Activated CD4-positive, alpha-beta memory T cell treated with anti-CD3 and anti-CD28 coated beads, Interleukin-2, amount 10 ng/mL, durations not matched to agents 7 days and 5 days (primary cell): ENCODE measurements around the gene HAL. TPM values are rescaled to one million over a fixed set of nuclear protein-coding genes. Genes with fewer than 3 reads are reported as not detected.
A peak's percentile ranks its signal among the peaks of the same experiment; 100 is the strongest.

ENCODE experiments used
- CTCF ChIA-PET: fragments of 350-600 bp; sonication (Branson Sonifier 250); formaldehyde crosslinking; loops from one replicate; lab custom pipeline; 2021; ENCODE audit warnings: antibody characterized with exemption, inconsistent platforms; lab: Charles Lee
- POLR2A ChIA-PET: fragments of 350-600 bp; sonication (Branson Sonifier 250); formaldehyde crosslinking; loops from one replicate; lab custom pipeline; 2021; ENCODE audit warnings: antibody characterized with exemption; lab: Charles Lee
- DNase-seq: peaks from one replicate; pipeline ENCODE4 v3.0.0-alpha.2; 2020
- H3K27ac Mint-ChIP-seq: one replicate; pipeline ENCODE4 v1.8.0; 2021; ENCODE audit warnings: mild to moderate bottlenecking, mixed read lengths
- H3K27me3 Mint-ChIP-seq: one replicate; pipeline ENCODE4 v1.8.0; 2021; ENCODE audit warnings: mixed read lengths
- H3K36me3 Mint-ChIP-seq: one replicate; pipeline ENCODE4 v1.8.0; 2021; ENCODE audit warnings: low read depth, mixed read lengths
- H3K4me1 Mint-ChIP-seq: one replicate; pipeline ENCODE4 v1.8.0; 2021; ENCODE audit warnings: mixed read lengths
- H3K4me3 Mint-ChIP-seq: one replicate; pipeline ENCODE4 v1.8.0; 2021; ENCODE audit warnings: mild to moderate bottlenecking, mixed read lengths
- H3K9me3 Mint-ChIP-seq: one replicate; pipeline ENCODE4 v1.8.0; 2021; ENCODE audit warnings: mixed read lengths
- total RNA-seq, 2 experiments: library from RNA; stranded (reverse); gene quantifications; one replicate each; pipeline ENCODE4 v1.2.3, GENCODE V29; 2021

Gene HAL
- total RNA-seq, 2 experiments from 2014 or later: 0.18 to 0.23 TPM

- no peaks in the 10 kb centered on the region for H3K27me3 Mint-ChIP-seq
- ChIA-PET CTCF (interaction anchor here (1.2 to 1.3 kb wide), 2 partner anchors 35 to 181 kb away, joined by 3 to 5 read pairs; no protein-coding TSS in a partner anchor), POLR2A (no interaction called here)
- H3K36me3 Mint-ChIP-seq: peaks cover 11% of the 10 kb centered on the region
- H3K4me3 Mint-ChIP-seq: peak overlapping the region; percentile 9
- no peaks in the 10 kb centered on the region for H3K9me3 Mint-ChIP-seq
- no peak overlapping the region for H3K27ac Mint-ChIP-seq
- DNase-seq: no peak
- H3K4me1 Mint-ChIP-seq: peaks cover 18% of the 10 kb centered on the region
These were observed 37.6 kb upstream of the HAL start for GRCh38 chr12:96033549-96034389.

- Mint-ChIP-seq H3K4me1 (peaks cover 18% of the 10 kb centered on the region), H3K9me3 (no peaks in the 10 kb centered on the region), H3K27ac (no peak overlapping the region), H3K36me3 (peaks cover 25% of the 10 kb centered on the region), H3K27me3 (no peaks in the 10 kb centered on the region), H3K4me3 (no peak overlapping the region)
- ChIA-PET POLR2A (no interaction called here), CTCF (no interaction called here)
- DNase-seq: no peak
These were observed 33.7 kb upstream of the HAL start for GRCh38 chr12:96029826-96030225.

GRCh38 chr12:96028538-96028937, 32.4 kb upstream of the HAL start:
- Mint-ChIP-seq H3K27ac (no peak overlapping the region), H3K9me3 (no peaks in the 10 kb centered on the region), H3K4me1 (peaks cover 18% of the 10 kb centered on the region), H3K36me3 (peaks cover 30% of the 10 kb centered on the region), H3K4me3 (no peak overlapping the region), H3K27me3 (no peaks in the 10 kb centered on the region)
- ChIA-PET CTCF (no interaction called here), POLR2A (no interaction called here)
- no peak for DNase-seq

- Mint-ChIP-seq H3K27me3 (no peaks in the 10 kb centered on the region), H3K36me3 (peaks cover 34% of the 10 kb centered on the region), H3K9me3 (no peaks in the 10 kb centered on the region), H3K4me3 (no peak overlapping the region), H3K4me1 (peaks cover 10% of the 10 kb centered on the region), H3K27ac (no peak overlapping the region)
- no peak for DNase-seq
- ChIA-PET POLR2A (no interaction called here), CTCF (interaction anchor here (1.3 kb wide), 1 partner anchor 27 kb away, joined by 4 read pairs; no protein-coding TSS in a partner anchor)
These were observed 30.2 kb upstream of the HAL start for GRCh38 chr12:96026331-96026730.

GRCh38 chr12:96025518-96025917, 29.4 kb upstream of the HAL start:
- ChIA-PET POLR2A (no interaction called here), CTCF (interaction anchor here (1.3 kb wide), 1 partner anchor 27 kb away, joined by 4 read pairs; no protein-coding TSS in a partner anchor)
- no peak overlapping the region for H3K4me3 Mint-ChIP-seq
- peaks cover 37% of the 10 kb centered on the region for H3K36me3 Mint-ChIP-seq
- no peak overlapping the region for H3K27ac Mint-ChIP-seq
- peaks cover 10% of the 10 kb centered on the region for H3K4me1 Mint-ChIP-seq
- H3K9me3 Mint-ChIP-seq: no peaks in the 10 kb centered on the region
- DNase-seq: no peak
- H3K27me3 Mint-ChIP-seq: no peaks in the 10 kb centered on the region

- H3K27ac Mint-ChIP-seq: no peak overlapping the region
- peaks cover 39% of the 10 kb centered on the region for H3K36me3 Mint-ChIP-seq
- no peaks in the 10 kb centered on the region for H3K9me3 Mint-ChIP-seq
- H3K4me3 Mint-ChIP-seq: no peak overlapping the region
- ChIA-PET POLR2A (interaction anchor here (1.6 kb wide), 1 partner anchor 15 kb away, joined by 4 read pairs; the partner anchor contains the start of gene LTA4H), CTCF (interaction anchor here (2.0 to 2.8 kb wide), 2 partner anchors 22 to 195 kb away, joined by 9 to 13 read pairs; no protein-coding TSS in a partner anchor)
- H3K4me1 Mint-ChIP-seq: no peaks in the 10 kb centered on the region
- no peaks in the 10 kb centered on the region for H3K27me3 Mint-ChIP-seq
- no peak for DNase-seq
These were observed 24.3 kb upstream of the HAL start for GRCh38 chr12:96020314-96021003.

GRCh38 chr12:96015672-96016071, 19.5 kb upstream of the HAL start:
- Mint-ChIP-seq H3K27ac (no peak overlapping the region), H3K36me3 (peaks cover 48% of the 10 kb centered on the region), H3K4me1 (no peaks in the 10 kb centered on the region), H3K27me3 (no peaks in the 10 kb centered on the region), H3K4me3 (no peak overlapping the region), H3K9me3 (no peaks in the 10 kb centered on the region)
- no peak for DNase-seq
- ChIA-PET POLR2A (no interaction called here), CTCF (no interaction called here)

GRCh38 chr12:96014943-96015599, 18.9 kb upstream of the HAL start:
- Mint-ChIP-seq H3K27me3 (no peaks in the 10 kb centered on the region), H3K27ac (no peak overlapping the region), H3K4me3 (no peak overlapping the region), H3K9me3 (no peaks in the 10 kb centered on the region), H3K4me1 (no peaks in the 10 kb centered on the region), H3K36me3 (peaks cover 50% of the 10 kb centered on the region)
- ChIA-PET CTCF (interaction anchor here (0.7 to 1.1 kb wide), 2 partner anchors 16 to 17 kb away, joined by 3 to 6 read pairs; no protein-coding TSS in a partner anchor), POLR2A (no interaction called here)
- DNase-seq: no peak

- Mint-ChIP-seq H3K4me3 (no peak overlapping the region), H3K27ac (no peak overlapping the region), H3K4me1 (no peaks in the 10 kb centered on the region), H3K27me3 (no peaks in the 10 kb centered on the region), H3K9me3 (no peaks in the 10 kb centered on the region), H3K36me3 (peaks cover 39% of the 10 kb centered on the region)
- ChIA-PET CTCF (interaction anchor here (0.7 to 1.1 kb wide), 3 partner anchors 9 to 24 kb away, joined by 3 to 5 read pairs (median 5); no protein-coding TSS in a partner anchor), POLR2A (no interaction called here)
- no peak for DNase-seq
These were observed 11.6 kb upstream of the HAL start for GRCh38 chr12:96007729-96008128.

GRCh38 chr12:96006727-96007126, 10.6 kb upstream of the HAL start:
- Mint-ChIP-seq H3K36me3 (peaks cover 33% of the 10 kb centered on the region), H3K9me3 (no peaks in the 10 kb centered on the region), H3K27me3 (no peaks in the 10 kb centered on the region), H3K27ac (no peak overlapping the region), H3K4me1 (no peaks in the 10 kb centered on the region), H3K4me3 (no peak overlapping the region)
- no peak for DNase-seq
- POLR2A ChIA-PET: no interaction called here
- CTCF ChIA-PET: interaction anchor here (1.1 kb wide), 1 partner anchor 8 kb away, joined by 3 read pairs; no protein-coding TSS in a partner anchor

- peaks cover 18% of the 10 kb centered on the region for H3K36me3 Mint-ChIP-seq
- peaks cover 15% of the 10 kb centered on the region for H3K4me1 Mint-ChIP-seq
- POLR2A ChIA-PET: no interaction called here
- H3K27me3 Mint-ChIP-seq: no peaks in the 10 kb centered on the region
- H3K4me3 Mint-ChIP-seq: no peak overlapping the region
- no peak for DNase-seq
- H3K9me3 Mint-ChIP-seq: no peaks in the 10 kb centered on the region
- CTCF ChIA-PET: interaction anchor here (1.0 to 4.5 kb wide), 3 partner anchors 46 to 214 kb away, joined by 3 to 74 read pairs (median 21); no protein-coding TSS in a partner anchor
- no peak overlapping the region for H3K27ac Mint-ChIP-seq
These were observed 4.7 kb upstream of the HAL start for GRCh38 chr12:96000858-96001257.

- ChIA-PET CTCF (interaction anchor here (0.8 to 4.5 kb wide), 17 partner anchors 9 to 517 kb away, joined by 3 to 74 read pairs (median 6); partner anchors contain the start of genes AMDHD1, CCDC38, CFAP54 and LTA4H), POLR2A (no interaction called here)
- Mint-ChIP-seq H3K27ac (no peak overlapping the region), H3K4me3 (no peak overlapping the region), H3K27me3 (no peaks in the 10 kb centered on the region), H3K9me3 (no peaks in the 10 kb centered on the region), H3K4me1 (peaks cover 15% of the 10 kb centered on the region), H3K36me3 (peaks cover 8% of the 10 kb centered on the region)
- no peak for DNase-seq
These were observed 3.3 kb upstream of the HAL start for GRCh38 chr12:95999484-95999883.
